IPS-11a (cell line): ENCODE results near the gene SLC7A7.
"Not testable (repeated sequence)": the region's sequence is repeated elsewhere in the genome, so short reads cannot be mapped to it uniquely, and the experiment has no call there.

ENCODE experiments used
- H3K4me3 ChIP-seq: one replicate; pipeline ENCODE4 v1.5.1; 2013; ENCODE audit warnings: low read depth, low read length, control low read depth

The SLC7A7 gene

DNA sequence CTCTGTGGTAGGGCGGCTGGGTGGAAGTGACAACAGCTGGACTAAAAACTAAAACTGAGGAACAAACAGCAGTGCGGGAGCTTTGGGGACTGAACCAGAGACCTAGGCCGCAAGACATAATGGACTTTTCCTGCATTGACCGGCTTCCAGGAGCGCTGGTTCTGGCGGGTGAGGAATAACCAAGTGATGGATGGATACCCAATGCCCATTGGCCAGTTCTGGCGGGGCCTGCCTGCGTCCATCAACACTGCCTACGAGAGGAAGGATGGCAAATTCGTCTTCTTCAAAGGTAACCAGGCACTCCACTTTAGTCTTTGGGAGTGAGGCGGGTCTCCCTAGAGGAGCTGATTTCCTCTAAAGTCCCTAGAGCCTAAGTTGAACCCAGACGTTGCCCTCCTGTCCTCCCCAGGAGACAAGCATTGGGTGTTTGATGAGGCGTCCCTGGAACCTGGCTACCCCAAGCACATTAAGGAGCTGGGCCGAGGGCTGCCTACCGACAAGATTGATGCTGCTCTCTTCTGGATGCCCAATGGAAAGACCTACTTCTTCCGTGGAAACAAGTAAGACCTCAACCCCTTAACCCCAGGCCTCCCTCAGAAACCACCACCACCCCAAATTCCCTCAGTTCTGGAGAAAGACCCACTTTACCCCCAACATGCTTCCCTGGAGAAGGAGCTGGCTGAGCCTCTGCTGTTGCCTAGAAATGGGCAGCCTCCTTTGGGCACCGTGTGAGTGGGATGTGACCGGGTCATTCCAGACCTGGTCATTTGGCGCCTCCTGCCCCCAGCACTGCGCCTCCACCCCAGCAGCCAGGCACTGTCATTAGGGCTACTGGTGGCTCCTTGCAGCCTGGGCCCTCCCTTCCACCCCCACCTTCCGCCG is 29.2 kb upstream of the SLC7A7 start:
- H3K4me3 ChIP-seq = no peak overlapping the region

DNA sequence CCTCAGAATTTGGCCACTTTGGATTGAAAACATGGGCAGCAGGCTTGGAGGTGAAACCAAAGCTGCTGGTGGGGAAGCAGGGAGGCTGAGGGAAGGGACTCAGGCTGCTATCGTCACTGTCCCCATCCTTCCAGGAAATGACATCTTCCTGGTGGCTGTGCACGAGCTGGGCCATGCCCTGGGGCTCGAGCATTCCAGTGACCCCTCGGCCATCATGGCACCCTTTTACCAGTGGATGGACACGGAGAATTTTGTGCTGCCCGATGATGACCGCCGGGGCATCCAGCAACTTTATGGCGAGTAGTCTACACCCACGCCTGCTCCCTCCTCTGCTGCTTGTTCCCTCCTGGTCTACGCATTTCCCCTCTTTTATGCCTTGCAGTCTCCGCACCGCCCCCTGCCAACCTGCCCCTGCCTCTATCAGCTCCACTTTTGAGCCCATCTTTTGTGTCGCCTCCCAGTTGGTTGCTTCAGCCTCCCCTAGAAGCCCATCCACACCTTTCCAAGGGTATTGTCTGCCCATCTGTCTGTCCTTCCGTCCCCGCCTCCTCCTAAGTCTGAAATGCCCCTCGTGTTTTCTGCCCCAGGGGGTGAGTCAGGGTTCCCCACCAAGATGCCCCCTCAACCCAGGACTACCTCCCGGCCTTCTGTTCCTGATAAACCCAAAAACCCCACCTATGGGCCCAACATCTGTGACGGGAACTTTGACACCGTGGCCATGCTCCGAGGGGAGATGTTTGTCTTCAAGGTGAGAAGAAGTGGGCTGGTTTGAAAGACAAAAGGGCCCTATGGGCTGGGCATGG is 28.1 kb upstream of the SLC7A7 start:
- no peak overlapping the region for H3K4me3 ChIP-seq

DNA sequence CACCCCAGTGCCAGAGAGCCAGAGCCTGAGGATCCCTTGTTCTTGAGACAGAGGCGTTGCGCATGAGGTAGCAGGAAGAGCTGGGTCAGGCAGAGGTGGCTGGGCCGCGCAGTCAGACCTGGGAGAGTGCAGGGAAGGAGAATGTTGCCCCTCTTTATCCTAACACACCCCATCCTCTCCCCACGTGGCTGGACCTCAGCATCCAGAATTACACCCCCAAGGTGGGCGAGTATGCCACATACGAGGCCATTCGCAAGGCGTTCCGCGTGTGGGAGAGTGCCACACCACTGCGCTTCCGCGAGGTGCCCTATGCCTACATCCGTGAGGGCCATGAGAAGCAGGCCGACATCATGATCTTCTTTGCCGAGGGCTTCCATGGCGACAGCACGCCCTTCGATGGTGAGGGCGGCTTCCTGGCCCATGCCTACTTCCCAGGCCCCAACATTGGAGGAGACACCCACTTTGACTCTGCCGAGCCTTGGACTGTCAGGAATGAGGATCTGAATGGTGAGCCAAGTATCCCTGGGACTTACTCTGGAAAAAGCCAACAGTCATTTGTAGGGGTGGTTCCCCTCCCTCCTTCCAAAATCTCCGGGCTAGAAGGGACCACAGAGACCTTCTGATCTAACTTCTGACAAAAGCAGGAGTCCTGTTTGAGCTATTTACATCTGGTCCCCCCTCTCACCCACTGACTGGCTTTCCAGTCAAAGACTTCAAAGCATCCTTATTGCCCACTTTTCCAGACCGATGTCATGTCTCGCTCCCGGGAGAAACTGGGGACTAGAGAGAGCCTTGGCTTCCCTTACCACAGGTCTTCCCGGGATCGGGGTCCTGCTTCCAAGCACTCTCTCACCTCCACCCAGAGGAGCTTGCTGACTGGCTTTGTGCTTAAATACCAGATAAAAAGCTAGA is 27.2 kb upstream of the SLC7A7 start:
- no peak overlapping the region for H3K4me3 ChIP-seq

DNA sequence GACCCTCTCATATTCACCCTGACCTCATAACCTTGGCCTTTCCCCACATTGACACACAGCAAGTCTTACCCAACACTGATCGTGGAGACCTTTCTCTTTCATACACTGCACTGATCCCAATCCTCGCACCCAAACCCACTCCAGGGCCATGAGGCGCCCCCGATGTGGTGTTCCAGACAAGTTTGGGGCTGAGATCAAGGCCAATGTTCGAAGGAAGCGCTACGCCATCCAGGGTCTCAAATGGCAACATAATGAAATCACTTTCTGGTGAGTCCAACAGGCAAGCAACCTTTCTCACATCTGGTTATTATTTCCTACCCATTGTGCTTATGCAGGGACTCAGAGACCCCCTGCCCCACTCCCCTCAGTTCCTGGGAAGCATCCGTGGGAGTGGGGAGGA is 26.5 kb upstream of the SLC7A7 start:
- no peak overlapping the region for H3K4me3 ChIP-seq

DNA sequence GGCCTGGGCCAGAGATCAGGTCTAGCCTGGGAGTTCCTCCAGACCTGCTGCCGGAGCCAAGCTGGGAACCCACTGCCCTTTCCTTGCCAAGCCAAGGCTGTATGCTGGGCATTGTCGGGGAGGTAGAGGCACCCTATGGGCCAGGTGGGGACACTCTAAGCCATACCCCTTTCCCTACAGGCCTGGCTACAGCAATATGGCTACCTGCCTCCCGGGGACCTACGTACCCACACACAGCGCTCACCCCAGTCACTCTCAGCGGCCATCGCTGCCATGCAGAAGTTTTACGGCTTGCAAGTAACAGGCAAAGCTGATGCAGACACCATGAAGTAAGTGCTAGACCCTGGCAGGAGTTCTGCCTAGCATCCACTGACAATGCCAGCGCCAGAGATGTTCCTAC is 26.1 kb upstream of the SLC7A7 start:
- no peak overlapping the region for H3K4me3 ChIP-seq

DNA sequence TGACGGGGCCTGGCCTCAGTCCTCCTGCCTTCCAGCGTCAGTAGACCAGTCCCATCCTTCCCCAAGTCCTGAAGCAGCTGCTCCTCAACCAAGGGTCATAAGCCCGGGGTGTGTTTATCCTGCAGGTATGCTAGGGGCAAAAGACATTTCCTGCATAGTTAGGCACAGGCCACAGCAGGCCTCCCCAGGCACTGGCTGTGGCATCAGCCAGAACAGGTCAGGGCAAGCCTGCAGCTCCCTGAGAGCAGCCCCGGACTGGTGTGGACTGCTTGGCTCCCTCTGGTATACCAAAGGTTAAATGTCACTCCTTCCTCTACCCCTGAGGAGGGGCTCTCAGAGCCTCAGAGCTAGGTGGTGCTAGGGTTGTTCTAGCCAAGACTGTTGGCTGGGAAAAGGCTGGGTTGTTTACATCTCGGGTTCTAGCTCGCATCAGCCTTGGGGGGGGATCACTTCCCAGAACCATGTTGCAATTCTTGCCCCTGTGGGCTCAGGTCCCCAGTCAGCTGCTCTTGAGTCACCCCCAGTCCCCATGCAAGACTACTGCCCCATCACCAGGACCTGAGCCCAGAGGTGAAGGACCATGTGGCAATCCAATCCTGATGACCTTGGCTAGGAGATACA is 24.0 kb upstream of the SLC7A7 start:
- H3K4me3 ChIP-seq = no peak overlapping the region

DNA sequence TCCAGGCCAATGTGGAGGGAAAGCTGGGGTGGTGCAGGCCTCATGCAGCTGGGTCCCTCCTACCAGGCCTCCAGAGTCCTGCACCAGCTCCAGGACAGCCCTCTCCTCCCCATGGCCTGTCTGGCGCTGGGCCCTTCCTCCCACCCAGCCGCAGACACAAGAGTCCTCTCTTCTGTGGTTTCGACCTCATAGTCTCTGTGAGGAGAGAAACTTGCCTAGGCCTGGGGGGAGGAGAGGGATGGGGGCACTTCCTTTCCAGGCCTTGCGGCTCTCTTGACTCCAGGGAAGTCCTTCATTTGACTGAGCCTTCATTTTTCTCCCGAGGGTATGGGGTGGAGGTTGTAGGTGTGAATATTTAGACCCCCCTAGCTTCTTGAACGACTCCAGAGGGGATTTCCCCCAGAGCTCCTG is 23.4 kb upstream of the SLC7A7 start:
- H3K4me3 ChIP-seq = no peak overlapping the region

DNA sequence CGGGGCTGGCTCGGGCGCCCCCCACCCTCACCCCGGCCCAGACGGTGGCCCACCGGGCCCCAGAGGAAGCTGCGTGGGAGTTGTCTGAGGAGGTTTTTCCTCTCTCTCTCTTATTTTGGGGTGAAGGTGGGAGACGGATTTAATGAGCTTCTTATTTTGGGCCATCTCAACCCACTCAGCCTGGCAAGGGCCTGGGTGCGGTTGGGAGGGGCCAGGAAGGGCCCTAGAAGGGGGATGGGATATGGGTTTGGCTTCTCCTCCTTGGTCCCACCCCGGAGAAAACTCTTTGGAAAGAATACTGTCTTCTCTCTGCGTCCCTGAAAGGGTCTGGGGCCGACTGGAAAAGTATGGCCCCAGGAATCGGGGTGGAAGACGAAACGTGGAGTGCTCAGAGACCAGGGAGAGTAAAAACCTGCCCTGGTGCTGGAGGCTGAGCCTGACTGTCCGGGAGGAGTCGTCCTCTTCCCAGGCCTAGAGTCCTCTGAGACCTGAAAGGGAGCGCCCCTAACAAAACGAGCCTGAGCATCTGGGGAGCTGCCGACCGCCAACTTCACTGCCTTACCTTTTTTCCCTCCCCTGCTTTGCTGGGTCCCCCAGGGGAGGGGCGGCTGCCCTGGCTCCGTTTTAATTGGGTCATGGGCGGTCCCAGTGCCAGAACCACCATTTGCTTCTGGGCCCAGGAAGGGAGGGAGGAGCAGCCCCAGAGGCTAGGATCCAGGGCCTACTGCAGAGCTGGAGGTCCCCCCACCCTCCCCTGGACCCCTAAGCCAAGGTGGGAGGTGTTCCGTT is 22.7 kb upstream of the SLC7A7 start:
- peak overlapping the region; percentile 82 for H3K4me3 ChIP-seq

DNA sequence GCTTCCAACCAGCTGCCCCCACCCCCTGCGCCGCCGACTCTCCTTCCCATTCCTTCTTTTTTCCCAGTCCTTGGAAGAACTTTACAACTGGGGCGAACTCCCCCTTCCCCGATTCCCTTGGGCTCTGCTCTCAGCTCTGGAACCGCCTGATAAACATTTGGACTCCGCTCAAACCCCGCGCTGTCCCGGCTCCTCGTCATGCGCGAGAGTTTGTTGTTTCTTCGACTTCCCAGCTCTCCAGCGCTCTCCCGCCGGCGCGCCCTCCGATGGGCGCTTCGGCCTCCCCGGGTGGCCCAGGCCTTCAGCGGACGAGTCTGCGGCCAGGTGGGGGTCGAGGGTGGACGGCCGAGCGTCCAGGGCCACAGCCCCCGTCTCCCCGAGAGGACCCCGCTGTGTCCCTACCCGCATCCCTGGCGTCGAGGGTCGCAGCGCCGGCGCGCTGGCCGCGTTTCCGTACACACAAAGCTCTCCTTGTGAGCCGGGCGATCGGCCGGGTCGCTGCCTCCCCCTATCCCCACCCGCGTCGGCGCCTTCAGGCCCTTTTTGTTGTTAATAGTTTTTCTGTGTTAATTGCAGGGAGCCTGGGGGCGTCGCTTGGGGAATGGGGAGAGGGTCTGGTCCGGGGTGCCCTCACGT is 22.0 kb upstream of the SLC7A7 start:
- peak overlapping the region; percentile 82 for H3K4me3 ChIP-seq

DNA sequence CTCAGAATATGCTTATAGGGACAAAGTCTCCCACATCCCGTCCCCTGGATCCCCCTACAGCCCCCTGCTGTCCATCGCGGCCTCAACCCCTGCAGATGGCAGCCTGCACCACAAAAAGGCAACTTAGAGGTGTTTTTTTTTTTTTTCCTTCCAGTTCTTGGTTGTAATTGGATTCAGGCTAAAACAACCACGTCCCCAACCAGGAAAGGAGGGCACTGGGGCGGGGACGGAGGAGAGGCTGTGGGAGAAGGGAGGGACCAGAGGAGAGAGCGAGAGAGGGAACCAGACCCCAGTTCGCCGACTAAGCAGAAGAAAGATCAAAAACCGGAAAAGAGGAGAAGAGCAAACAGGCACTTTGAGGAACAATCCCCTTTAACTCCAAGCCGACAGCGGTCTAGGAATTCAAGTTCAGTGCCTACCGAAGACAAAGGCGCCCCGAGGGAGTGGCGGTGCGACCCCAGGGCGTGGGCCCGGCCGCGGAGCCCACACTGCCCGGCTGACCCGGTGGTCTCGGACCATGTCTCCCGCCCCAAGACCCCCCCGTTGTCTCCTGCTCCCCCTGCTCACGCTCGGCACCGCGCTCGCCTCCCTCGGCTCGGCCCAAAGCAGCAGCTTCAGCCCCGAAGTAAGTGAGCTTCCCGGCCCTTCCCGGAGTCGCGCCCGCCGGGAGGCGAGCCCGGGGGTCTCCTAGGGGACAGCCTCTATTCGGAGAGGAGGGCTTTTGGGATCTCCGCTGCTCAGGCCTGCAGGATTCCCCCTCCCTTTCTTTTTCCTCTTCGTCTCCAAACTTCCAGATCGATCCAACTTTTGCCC is 21.3 kb upstream of the SLC7A7 start, which contains the start of gene MMP14:
Gene MMP14 (plus strand): TSS at position 285 of the 813 bp plus-strand sequence. CDS start 233 bp downstream, at position 518.
- peak within 1 kb of the TSS; percentile 82 for H3K4me3 ChIP-seq

DNA sequence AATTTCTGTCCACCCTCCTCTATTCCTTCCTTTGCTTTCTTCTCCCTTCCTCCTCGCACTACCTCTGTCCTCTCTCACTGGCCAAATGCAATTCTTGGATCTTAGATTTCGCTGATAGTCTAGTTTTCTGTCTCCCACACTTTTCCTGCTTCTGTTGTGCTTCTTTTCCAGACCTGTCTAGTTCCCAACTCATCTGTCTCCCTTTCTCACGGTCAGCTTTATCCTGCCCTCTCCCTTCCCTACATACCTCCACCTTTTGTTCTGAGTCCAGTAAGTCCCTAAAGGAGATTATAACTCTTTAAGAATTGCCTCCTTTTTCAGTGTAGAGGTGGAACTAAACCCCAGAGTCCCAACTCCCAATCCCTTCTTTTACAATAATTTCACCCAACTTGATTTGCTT is 20.3 kb upstream of the SLC7A7 start:
- no peak overlapping the region for H3K4me3 ChIP-seq

DNA sequence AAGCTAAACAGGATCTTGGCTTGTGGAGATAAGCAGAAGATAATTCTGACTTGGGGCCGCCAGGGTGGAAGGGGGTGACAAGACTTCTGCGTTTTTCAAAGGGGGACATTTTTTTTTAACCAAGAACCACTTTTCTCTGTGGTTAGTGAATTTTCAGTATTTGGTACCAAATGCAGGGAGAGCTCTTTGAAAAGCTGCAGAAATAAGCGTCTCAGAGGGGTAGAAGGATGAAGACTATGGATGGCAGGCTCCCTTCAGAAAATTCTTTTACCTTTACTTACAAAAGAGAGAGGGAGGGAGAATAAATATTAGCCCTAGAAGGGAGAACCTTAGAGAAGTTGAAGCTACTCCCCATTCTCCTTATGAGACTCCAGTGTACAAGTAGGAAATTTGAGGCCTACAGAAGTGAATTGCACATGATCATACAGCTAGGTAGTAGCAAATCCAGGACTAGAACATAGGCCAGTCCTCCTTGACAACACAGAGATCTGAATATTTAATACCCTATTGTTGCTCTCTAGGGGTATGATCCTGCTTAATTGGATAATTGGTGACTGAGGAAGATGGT is 15.3 kb upstream of the SLC7A7 start:
- peak overlapping the region; percentile 96 for H3K4me3 ChIP-seq

DNA sequence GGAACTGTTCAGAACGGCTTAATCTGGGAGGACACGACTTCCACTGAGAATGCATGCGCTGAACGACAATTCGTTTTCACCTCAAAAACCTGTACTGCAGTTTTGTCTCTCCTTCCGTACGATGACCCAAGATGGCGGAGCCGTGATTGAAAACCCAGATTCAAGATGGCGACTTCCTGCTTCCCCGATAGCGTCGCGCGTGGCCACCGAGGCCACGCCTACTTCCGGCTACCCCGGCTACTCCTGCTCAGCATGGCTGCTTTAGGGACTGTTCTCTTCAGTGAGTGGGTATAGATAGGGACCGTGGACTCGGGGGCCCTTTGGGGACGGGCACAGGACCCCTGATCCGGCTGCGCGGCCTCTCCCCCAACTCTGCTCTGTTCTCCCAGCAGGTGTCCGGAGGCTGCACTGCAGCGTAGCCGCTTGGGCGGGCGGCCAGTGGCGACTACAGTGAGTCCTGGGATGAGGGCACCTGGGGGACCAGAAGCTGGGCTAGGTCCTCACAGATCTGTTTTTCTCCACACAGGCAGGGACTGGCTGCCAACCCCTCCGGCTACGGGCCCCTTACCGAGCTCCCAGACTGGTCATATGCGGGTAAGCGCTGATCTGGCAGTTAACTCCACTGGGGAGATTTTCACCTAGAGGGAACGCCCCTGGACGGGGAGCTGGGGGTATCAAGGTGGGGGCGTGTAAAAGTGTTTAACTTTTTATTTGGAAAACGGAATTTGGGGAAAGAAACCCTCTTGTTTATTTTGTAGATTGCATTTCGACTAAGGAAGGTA is 14.6 kb upstream of the SLC7A7 start, which contains the start of gene MRPL52:
Gene MRPL52 (plus strand): TSS at position 227 of the 782 bp plus-strand sequence. CDS start 26 bp downstream, at position 253.
- peak within 1 kb of the TSS; percentile 96 for H3K4me3 ChIP-seq

DNA sequence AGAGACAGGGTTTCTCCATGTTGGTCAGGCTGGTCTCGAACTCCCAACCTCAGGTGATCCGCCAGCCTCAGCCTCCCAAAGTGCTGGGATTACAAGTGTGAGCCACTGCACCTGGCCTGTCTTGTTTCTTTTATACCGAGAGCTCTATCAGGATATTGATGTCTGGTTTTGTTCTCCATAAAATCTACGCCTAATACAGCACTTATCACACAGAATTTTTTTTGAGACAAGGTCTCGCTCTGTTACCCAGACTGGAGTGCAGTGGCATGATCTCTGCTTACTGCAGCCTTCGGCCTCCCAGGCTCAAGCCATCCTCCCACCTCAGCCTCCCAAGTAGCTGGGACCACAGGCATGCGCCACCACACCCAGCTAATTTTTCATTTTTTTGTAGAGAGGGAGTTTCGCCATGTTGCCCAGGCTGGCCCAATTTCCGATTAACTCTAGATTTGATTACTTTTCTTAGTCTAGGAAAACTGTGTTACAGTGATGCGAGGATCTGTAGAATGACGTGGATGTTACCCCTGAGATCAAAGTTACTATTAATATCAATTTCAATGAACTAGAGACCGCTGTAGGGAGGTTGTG is 13.9 kb upstream of the SLC7A7 start:
- not testable (repeated sequence) for H3K4me3 ChIP-seq

DNA sequence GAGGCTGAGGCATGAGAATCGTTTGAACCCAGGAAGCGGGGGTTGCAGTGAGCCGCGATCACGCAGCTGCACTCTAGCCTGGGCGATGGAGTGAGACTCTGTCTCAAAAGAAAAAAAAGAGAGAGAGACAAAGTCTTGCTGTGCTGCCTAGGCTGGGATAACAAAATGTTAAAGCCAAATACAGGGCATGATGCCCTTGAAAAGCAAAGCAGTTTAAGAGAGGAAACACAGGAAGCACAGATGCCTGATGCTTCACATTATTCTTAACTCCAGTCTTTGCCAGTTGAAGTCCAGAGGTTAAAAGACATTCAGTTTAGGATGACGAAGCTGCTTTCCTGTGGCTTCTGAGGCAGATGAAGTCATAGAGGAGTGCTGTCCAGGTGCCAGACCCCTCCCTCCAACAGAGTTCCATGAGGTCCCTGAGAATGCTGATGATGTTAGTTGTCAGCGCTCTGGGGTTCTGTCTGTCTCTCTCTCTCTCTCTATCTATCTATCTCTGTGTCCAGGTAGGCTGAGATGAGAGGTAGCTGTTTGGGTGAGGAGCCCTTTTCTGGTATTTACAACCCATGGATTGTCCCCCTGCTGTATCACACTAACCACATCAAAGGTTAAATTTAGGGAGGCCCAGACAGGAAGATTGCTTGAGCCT is 9.6 kb upstream of the SLC7A7 start:
- H3K4me3 ChIP-seq = no peak overlapping the region

DNA sequence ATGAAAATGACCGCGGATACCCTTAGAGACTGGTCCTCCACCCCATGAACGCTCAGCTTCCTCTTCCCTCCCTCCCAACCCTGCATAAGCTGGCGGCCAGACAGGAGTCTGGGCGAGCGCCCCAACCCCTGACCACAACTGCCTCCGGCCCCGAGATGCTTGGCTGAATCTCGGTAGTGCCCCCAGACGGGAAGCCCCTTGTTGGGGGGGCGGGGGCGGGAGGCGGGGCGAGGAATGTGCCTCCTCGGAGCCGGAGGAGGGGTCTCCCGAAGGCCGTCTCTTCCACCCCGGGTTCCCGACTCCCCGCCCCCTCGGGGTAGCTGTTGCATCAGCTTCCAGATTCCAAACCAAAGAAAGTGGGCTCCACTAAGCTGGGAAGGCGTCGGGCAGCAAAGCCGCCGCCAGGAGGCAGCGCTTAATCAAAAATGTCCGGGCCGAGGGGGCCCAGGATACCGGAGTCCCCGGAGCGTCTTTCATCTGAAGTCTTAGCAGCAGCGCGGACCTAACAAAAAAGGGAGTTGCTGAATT is 7.4 kb upstream of the SLC7A7 start:
- peak overlapping the region; percentile 78 for H3K4me3 ChIP-seq
